CD14-positive monocyte (primary cell): ENCODE data around the gene STXBP2. TPM values are rescaled to one million over a fixed set of nuclear protein-coding genes. Genes with fewer than 3 reads are reported as not detected.

Source experiments
- DNase-seq, 3 donors: peaks; one replicate each; pipeline ENCODE4 v3.0.0-alpha.2; 2011 to 2022
- H2AFZ ChIP-seq: 2 replicates; pipeline ENCODE4 v1.6.0; 2012; ENCODE audit warnings: mild to moderate bottlenecking, low read depth, low read length, inconsistent platforms; ENCODE audit not compliant: insufficient read depth, poor library complexity, severe bottlenecking
- H3K27ac ChIP-seq, 2 donors: 1 replicate in 1 of 2; 2 replicates in 1 of 2; pipeline ENCODE4 v1.5.1; 2012 to 2013; ENCODE audit warnings: low read length in 2 of 2, control low read depth in 1 of 2, inconsistent platforms in 1 of 2, low read depth in 1 of 2, mild to moderate bottlenecking in 1 of 2
- H3K27me3 ChIP-seq, 2 donors: one replicate each; pipeline versions ENCODE4 v1.6.0 to v1.6.1; 2011 to 2013; ENCODE audit warnings: low read length in 2 of 2; ENCODE audit not compliant: control insufficient read depth in 2 of 2, insufficient read depth in 2 of 2
- H3K36me3 ChIP-seq, 2 donors: replicated peaks in 1 of 2; 1 replicate in 1 of 2; 2 replicates in 1 of 2; pipeline versions ENCODE4 v1.5.1 to v1.6.1; 2012 to 2013; ENCODE audit warnings: low read length in 2 of 2, control low read depth in 1 of 2, inconsistent platforms in 1 of 2, mild to moderate bottlenecking in 1 of 2; ENCODE audit not compliant: insufficient read depth in 2 of 2, control insufficient read depth in 1 of 2
- H3K4me1 ChIP-seq, 2 donors: 1 replicate in 1 of 2; 2 replicates in 1 of 2; pipeline versions ENCODE4 v1.5.1 to v1.6.1; 2012 to 2013; ENCODE audit warnings: low read length in 2 of 2, control low read depth in 1 of 2, inconsistent platforms in 1 of 2, mild to moderate bottlenecking in 1 of 2, moderate library complexity in 1 of 2; ENCODE audit not compliant: insufficient read depth in 2 of 2, control insufficient read depth in 1 of 2
- H3K4me2 ChIP-seq: replicated peaks from 2 replicates; pipeline ENCODE3; 2012; ENCODE audit warnings: low read length, moderate library complexity, mild to moderate bottlenecking; ENCODE audit not compliant: poor library complexity, severe bottlenecking; ENCODE audit errors: extremely low read depth
- H3K4me3 ChIP-seq, 3 experiments: fragments of 200-600 bp in 1 of 3; sonication (generic) in 1 of 3; replicated peaks in 1 of 3; 1 replicate in 2 of 3; 2 replicates in 1 of 3; pipeline ENCODE4 v1.5.1; 2011 to 2013; ENCODE audit warnings: low read length in 3 of 3, mild to moderate bottlenecking in 3 of 3, control low read depth in 2 of 3, low read depth in 2 of 3, inconsistent platforms in 1 of 3, moderate library complexity in 1 of 3
- H3K79me2 ChIP-seq: 2 replicates; pipeline ENCODE4 v1.6.0; 2012; ENCODE audit warnings: mild to moderate bottlenecking, control low read depth, inconsistent platforms, low read length, moderate library complexity; ENCODE audit not compliant: insufficient read depth
- H3K9ac ChIP-seq: 2 replicates; pipeline ENCODE4 v1.6.0; 2017; ENCODE audit warnings: low read length, mild to moderate bottlenecking; ENCODE audit not compliant: insufficient read depth, poor library complexity, severe bottlenecking
- H3K9me3 ChIP-seq, 2 donors: replicated peaks in 1 of 2; 1 replicate in 1 of 2; 2 replicates in 1 of 2; pipeline versions ENCODE4 v1.5.1 to v1.6.1; 2012 to 2013; ENCODE audit warnings: low read length in 2 of 2, control low read depth in 1 of 2; ENCODE audit not compliant: control insufficient read depth in 1 of 2, insufficient read depth in 1 of 2
- H4K20me1 ChIP-seq: 2 replicates; pipeline ENCODE4 v1.6.0; 2012; ENCODE audit warnings: mild to moderate bottlenecking, low read length, control low read depth, moderate library complexity; ENCODE audit not compliant: insufficient read depth
- H3K27ac Mint-ChIP-seq, 7 donors: one replicate each; pipeline ENCODE4 v1.8.0; 2020; ENCODE audit warnings: mild to moderate bottlenecking in 7 of 7, mixed read lengths in 7 of 7, moderate library complexity in 6 of 7, inconsistent platforms in 2 of 7
- H3K27me3 Mint-ChIP-seq, 3 donors: one replicate each; pipeline ENCODE4 v1.8.0; 2021 to 2022; ENCODE audit warnings: low read depth in 3 of 3, mild to moderate bottlenecking in 3 of 3, mixed read lengths in 3 of 3, moderate library complexity in 3 of 3, inconsistent platforms in 1 of 3
- H3K36me3 Mint-ChIP-seq, 2 donors: one replicate each; pipeline ENCODE4 v1.8.0; 2020; ENCODE audit warnings: mixed read lengths in 2 of 2, inconsistent platforms in 1 of 2, mild to moderate bottlenecking in 1 of 2
- H3K4me1 Mint-ChIP-seq: one replicate; pipeline ENCODE4 v1.8.0; 2020; ENCODE audit warnings: mild to moderate bottlenecking, mixed read lengths
- H3K4me3 Mint-ChIP-seq, 2 donors: one replicate each; pipeline ENCODE4 v1.8.0; 2020; ENCODE audit warnings: mild to moderate bottlenecking in 2 of 2, mixed read lengths in 2 of 2, moderate library complexity in 1 of 2
- H3K9me3 Mint-ChIP-seq, 7 donors: one replicate each; pipeline ENCODE4 v1.8.0; 2020 to 2022; ENCODE audit warnings: mixed read lengths in 7 of 7, mild to moderate bottlenecking in 6 of 7, moderate library complexity in 6 of 7, inconsistent platforms in 2 of 7
- CTCF ChIP-seq: fragments of 200-600 bp; IDR thresholded peaks from one replicate; pipeline ENCODE4 v1.8.0; 2022; ENCODE audit warnings: antibody characterized with exemption, mild to moderate bottlenecking
- WGBS: methylation state at CpG from one replicate; pipeline ENCODE4 v1.1.5; 2013; ENCODE audit warnings: missing lambda C conversion rate; ENCODE audit not compliant: insufficient coverage; 5-methylcytosine and 5-hydroxymethylcytosine counted together
- intact Hi-C, 2 donors: fragments of 100-400 bp; cut with micrococcal nuclease; formaldehyde crosslinking; loops; one replicate each; pipeline versions ENCODE4 v1.15.0 to v1.15.1; 2023
- polyA plus RNA-seq, 3 donors: library from polyadenylated mRNA; depleted of rRNA in 1 of 3; unstranded in 2 of 3; stranded (reverse) in 1 of 3; fragments of 300-500 nt in 2 of 3; fragments of >200 nt in 1 of 3; fragmentation: Illumina TruSeq in 2 of 3; gene quantifications; 1 replicate in 2 of 3; 2 replicates in 1 of 3; pipeline ENCODE4 v1.2.3, GENCODE V29; 2012 to 2021
- small RNA-seq: library from RNA; depleted of rRNA; stranded (forward); fragments of <200 nt; gene quantifications from one replicate; pipeline ENCODE3, GENCODE V24; 2012; ENCODE audit warnings: low read depth; ENCODE audit not compliant: insufficient read length

The STXBP2 gene
- polyA plus RNA-seq, 3 donors = 249 to 846 (median 327) TPM

- intact Hi-C loops = no loop called here
- Mint-ChIP-seq H3K4me1 (peaks cover 28% of the 10 kb centered on the region), H3K27me3 (peaks cover 0 to 10% (median 6%) of the 10 kb centered on the region in 3 donors), H3K9me3 (no peaks in the 10 kb centered on the region), H3K36me3 (no peaks in the 10 kb centered on the region), H3K27ac (peak overlapping the region in 2 of 7 donors; percentile 15 to 78), H3K4me3 (no peak overlapping the region)
- Histone ChIP-seq H3K27ac (no peak overlapping the region), H3K9me3 (no peaks in the 10 kb centered on the region), H3K27me3 (no peaks in the 10 kb centered on the region), H2AFZ (peak overlapping the region; percentile 35), H3K4me2 (no peak overlapping the region), H3K9ac (no peak overlapping the region), H3K4me3 (no peak overlapping the region), H4K20me1 (no peaks in the 10 kb centered on the region), H3K36me3 (no peaks in the 10 kb centered on the region), H3K4me1 (peaks cover 21 to 28% of the 10 kb centered on the region in 2 donors), H3K79me2 (no peaks in the 10 kb centered on the region)
- DNase-seq = peak in 1 of 3 donors; percentile 40
- no peak for TF ChIP-seq CTCF
- WGBS = 59% methylated on average over 3 of the region's 4 CpGs
Observed at GRCh38 chr19:7694499-7694898, 57.6 kb downstream of the STXBP2 start.

Small RNA genes lying within 50 kb of the gene (small RNA-seq; reads per million reads assigned to genes)
- gene MIR6792 = not detected

Other genes starting within 250 kb of the STXBP2 start
- gene PEX11G, start 148.1 kb upstream of the STXBP2 start, polyA plus RNA-seq = 1 to 10 TPM in 2 of 3 donors, under 1 TPM in 1; 0.77 to 3.0 (median 1.4) TPM
- 1 to 10 TPM in 2 of 3 donors, under 1 TPM in 1; 0.41 to 8.6 (median 1.0) TPM for gene ZNF358, start 121.0 kb upstream of the STXBP2 start, polyA plus RNA-seq
- gene MCOLN1, start 114.5 kb upstream of the STXBP2 start, polyA plus RNA-seq = 100 to 1,000 TPM in 1 of 3 donors, 10 to 100 TPM in 2; 32.8 to 133 (median 34.3) TPM
- 100 to 1,000 TPM in 1 of 3 donors, 10 to 100 TPM in 2; 11.2 to 178 (median 14.4) TPM for gene PNPLA6, start 101.4 kb upstream of the STXBP2 start, polyA plus RNA-seq
- under 1 TPM in 1 of 3 donors, not detected in 2; 0.05 TPM for gene CAMSAP3, start 41.2 kb upstream of the STXBP2 start, polyA plus RNA-seq
- gene XAB2, start 7.6 kb upstream of the STXBP2 start, polyA plus RNA-seq = 10 to 100 TPM in 1 of 3 donors, 1 to 10 TPM in 2; 4.6 to 55.7 (median 8.8) TPM
- gene PET100, start 7.3 kb upstream of the STXBP2 start, polyA plus RNA-seq = 100 to 1,000 TPM in 2 of 3 donors, 10 to 100 TPM in 1; 64.6 to 386 (median 300) TPM
- 1 to 10 TPM in 1 of 3 donors, not detected in 2; 1.8 TPM for gene PCP2, start 3.4 kb upstream of the STXBP2 start, polyA plus RNA-seq
- gene RETN, start 31.9 kb downstream of the STXBP2 start, polyA plus RNA-seq = 100 to 1,000 TPM in 1 of 3 donors, 10 to 100 TPM in 2; 42.1 to 119 (median 60.0) TPM
- 100 to 1,000 TPM in 2 of 3 donors, 10 to 100 TPM in 1; 79.4 to 122 (median 104) TPM for gene MCEMP1, start 40.0 kb downstream of the STXBP2 start, polyA plus RNA-seq
- 100 to 1,000 TPM; 126 to 449 (median 414) TPM for gene TRAPPC5, start 43.7 kb downstream of the STXBP2 start, polyA plus RNA-seq
- 1 to 10 TPM; 1.1 to 4.1 (median 2.1) TPM for gene FCER2, start 65.0 kb downstream of the STXBP2 start, polyA plus RNA-seq
- 1 to 10 TPM; 4.7 to 7.9 (median 7.1) TPM for gene CLEC4G, start 95.0 kb downstream of the STXBP2 start, polyA plus RNA-seq
- gene CD209, start 110.4 kb downstream of the STXBP2 start, polyA plus RNA-seq = 1 to 10 TPM; 1.1 to 2.1 (median 1.8) TPM
- gene CLEC4M, start 126.1 kb downstream of the STXBP2 start, polyA plus RNA-seq = not detected
- 1 to 10 TPM in 2 of 3 donors, under 1 TPM in 1; 0.76 to 5.7 (median 1.3) TPM for gene EVI5L, start 193.1 kb downstream of the STXBP2 start, polyA plus RNA-seq
- not detected for gene PRR36, start 237.3 kb downstream of the STXBP2 start, polyA plus RNA-seq